Measurements from ENCODE around the gene FBXW12.

Gene FBXW12

GRCh38 chr3:48419597-48419996, 47.6 kb downstream of the FBXW12 start:
- Histone ChIP-seq H3K36me3 (peaks cover 99% of the 10 kb centered on the region), H3K9ac (no peak overlapping the region), H4K20me1 (peaks cover 100% of the 10 kb centered on the region), H3K9me3 (no peaks in the 10 kb centered on the region), H3K4me2 (no peak overlapping the region), H3K4me1 (peaks cover 30% of the 10 kb centered on the region), H3K4me3 (no peak overlapping the region), H3K27ac (no peak overlapping the region), H3K27me3 (no peaks in the 10 kb centered on the region)
- no peak for TF ChIP-seq Cebpa-rat (IDR thresholded peaks at IDR 0.05)

- Histone ChIP-seq H4K20me1 (peaks cover 100% of the 10 kb centered on the region), H3K9ac (no peak overlapping the region), H3K27ac (no peak overlapping the region), H3K36me3 (peaks cover 99% of the 10 kb centered on the region), H3K27me3 (no peaks in the 10 kb centered on the region), H3K4me1 (peaks cover 40% of the 10 kb centered on the region), H3K9me3 (no peaks in the 10 kb centered on the region), H3K4me2 (no peak overlapping the region), H3K4me3 (no peak overlapping the region)
- TF ChIP-seq Cebpa-rat (IDR thresholded peaks at IDR 0.05) = no peak
Observed at GRCh38 chr3:48420561-48420960, 48.5 kb downstream of the FBXW12 start.

DNA sequence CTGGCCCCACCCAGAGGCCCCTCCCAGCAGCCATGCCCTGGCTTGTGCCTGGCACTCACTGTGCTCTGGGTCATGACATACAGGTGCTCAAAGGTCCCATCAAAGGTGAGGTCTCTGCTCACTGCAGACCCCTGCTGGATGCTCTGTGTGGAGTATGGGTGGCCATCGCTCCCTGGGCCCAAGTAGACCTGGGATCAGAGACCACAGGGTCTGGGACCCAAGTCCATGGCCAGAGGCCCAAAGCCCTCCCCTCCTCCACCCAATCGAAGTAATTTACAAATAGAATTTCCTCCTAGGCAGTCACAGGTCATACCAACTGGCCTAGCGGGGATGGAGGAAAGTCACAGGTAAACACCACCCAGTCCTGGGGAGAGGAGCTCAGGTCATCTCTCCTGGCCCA, 50.3 kb downstream of the FBXW12 start:
- H3K4me3 ChIP-seq = no peak overlapping the region
- H3K4me1 ChIP-seq = peaks cover 57% of the 10 kb centered on the region
- no peaks in the 10 kb centered on the region for H3K9me3 ChIP-seq
- H3K4me2 ChIP-seq = peak overlapping the region; percentile 98
- H4K20me1 ChIP-seq = peaks cover 99% of the 10 kb centered on the region
- no peaks in the 10 kb centered on the region for H3K27me3 ChIP-seq
- H3K36me3 ChIP-seq = peaks cover 82% of the 10 kb centered on the region
- TF ChIP-seq Cebpa-rat (IDR thresholded peaks at IDR 0.05) = no peak
- H3K27ac ChIP-seq = peak overlapping the region; percentile 62
- H3K9ac ChIP-seq = peak overlapping the region; percentile 41; the same call in 1 of the 2 replicates

GRCh38 chr3:48422681-48423080, 50.7 kb downstream of the FBXW12 start:
- Histone ChIP-seq H3K4me1 (peaks cover 61% of the 10 kb centered on the region), H3K36me3 (peaks cover 78% of the 10 kb centered on the region), H3K9me3 (no peaks in the 10 kb centered on the region), H3K4me2 (peak overlapping the region; percentile 98), H3K9ac (peak overlapping the region; percentile 41; the same call in 1 of the 2 replicates), H4K20me1 (peaks cover 97% of the 10 kb centered on the region), H3K27ac (peak overlapping the region; percentile 62), H3K27me3 (no peaks in the 10 kb centered on the region), H3K4me3 (no peak overlapping the region)
- no peak for TF ChIP-seq Cebpa-rat (IDR thresholded peaks at IDR 0.05)

GRCh38 chr3:48423241-48423882, 51.3 kb downstream of the FBXW12 start:
- H3K36me3 ChIP-seq = peaks cover 71% of the 10 kb centered on the region
- no peak for TF ChIP-seq Cebpa-rat (IDR thresholded peaks at IDR 0.05)
- H3K27ac ChIP-seq = peak overlapping the region; percentile 98; the same call in 1 of the 2 replicates
- peaks cover 66% of the 10 kb centered on the region for H3K4me1 ChIP-seq
- H3K9ac ChIP-seq = peak overlapping the region; percentile 41
- H4K20me1 ChIP-seq = peaks cover 97% of the 10 kb centered on the region
- H3K27me3 ChIP-seq = no peaks in the 10 kb centered on the region
- H3K4me3 ChIP-seq = no peak overlapping the region
- H3K9me3 ChIP-seq = no peaks in the 10 kb centered on the region
- H3K4me2 ChIP-seq = peak overlapping the region; percentile 98

- Histone ChIP-seq H3K4me2 (peak overlapping the region; percentile 98), H3K27me3 (no peaks in the 10 kb centered on the region), H4K20me1 (peaks cover 90% of the 10 kb centered on the region), H3K9ac (peak overlapping the region; percentile 98; the same call in 1 of the 2 replicates), H3K4me3 (no peak overlapping the region), H3K9me3 (no peaks in the 10 kb centered on the region), H3K27ac (peak overlapping the region; percentile 98), H3K36me3 (peaks cover 64% of the 10 kb centered on the region), H3K4me1 (peaks cover 66% of the 10 kb centered on the region)
- TF ChIP-seq Cebpa-rat (IDR thresholded peaks at IDR 0.05) = no peak
Observed at GRCh38 chr3:48423883-48424695, 52.1 kb downstream of the FBXW12 start.

DNA sequence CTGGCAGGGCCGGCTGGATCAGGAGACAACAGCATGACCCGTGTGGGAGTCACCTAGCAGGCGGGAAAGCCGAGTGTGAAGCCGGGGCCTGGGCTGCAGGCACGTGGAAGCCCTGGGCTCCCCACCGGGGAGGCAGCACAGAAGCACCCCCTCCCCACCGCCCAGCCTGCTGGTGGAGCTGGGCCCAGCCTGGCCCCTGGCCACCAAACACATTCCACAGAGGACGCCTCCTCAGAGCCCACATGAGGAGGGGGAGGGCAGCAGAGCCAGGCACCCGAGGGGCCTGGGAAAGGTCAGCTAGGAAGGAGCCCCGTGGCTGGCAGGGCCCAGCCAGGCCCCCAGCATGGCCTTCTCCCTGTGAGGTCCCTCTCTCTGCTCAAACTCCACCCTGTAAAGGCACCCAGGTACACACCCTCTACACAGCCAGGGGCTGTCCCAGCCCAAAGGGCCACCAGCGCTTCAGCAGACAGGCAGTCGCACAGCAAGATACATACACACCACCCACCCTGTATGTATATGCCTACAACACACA, 53.3 kb downstream of the FBXW12 start:
- TF ChIP-seq Cebpa-rat (IDR thresholded peaks at IDR 0.05) = no peak
- peaks cover 72% of the 10 kb centered on the region for H3K4me1 ChIP-seq
- peaks cover 52% of the 10 kb centered on the region for H3K36me3 ChIP-seq
- H3K9ac ChIP-seq = peak overlapping the region; percentile 98
- no peaks in the 10 kb centered on the region for H3K9me3 ChIP-seq
- H3K27ac ChIP-seq = peak overlapping the region; percentile 98
- H3K27me3 ChIP-seq = no peaks in the 10 kb centered on the region
- peaks cover 77% of the 10 kb centered on the region for H4K20me1 ChIP-seq
- H3K4me2 ChIP-seq = peak overlapping the region; percentile 98
- H3K4me3 ChIP-seq = 0 out of 2 replicates have a peak overlapping the region, but pooled peaks have one; percentile 95

- Histone ChIP-seq H3K27me3 (no peaks in the 10 kb centered on the region), H3K27ac (peak overlapping the region; percentile 98), H3K4me2 (peak overlapping the region; percentile 98), H3K36me3 (peaks cover 41% of the 10 kb centered on the region), H3K4me1 (peaks cover 77% of the 10 kb centered on the region), H4K20me1 (peaks cover 66% of the 10 kb centered on the region), H3K9ac (peak overlapping the region; percentile 98), H3K4me3 (peak overlapping the region; percentile 95), H3K9me3 (no peaks in the 10 kb centered on the region)
- no peak for TF ChIP-seq Cebpa-rat (IDR thresholded peaks at IDR 0.05)
Observed at GRCh38 chr3:48426401-48426909, 54.4 kb downstream of the FBXW12 start.

- H3K4me2 ChIP-seq = peak overlapping the region; percentile 98
- peak overlapping the region; percentile 98 for H3K9ac ChIP-seq
- peak overlapping the region; percentile 98 for H3K27ac ChIP-seq
- H3K4me1 ChIP-seq = peaks cover 72% of the 10 kb centered on the region
- H3K36me3 ChIP-seq = peaks cover 36% of the 10 kb centered on the region
- H3K4me3 ChIP-seq = peak overlapping the region; percentile 95
- peaks cover 60% of the 10 kb centered on the region for H4K20me1 ChIP-seq
- TF ChIP-seq Cebpa-rat (IDR thresholded peaks at IDR 0.05) = no peak
- H3K9me3 ChIP-seq = no peaks in the 10 kb centered on the region
- H3K27me3 ChIP-seq = no peaks in the 10 kb centered on the region
Observed at GRCh38 chr3:48426944-48427629, 55.1 kb downstream of the FBXW12 start.
